Measurements from ENCODE around the gene MAPT. TPM values are rescaled to one million over a fixed set of nuclear protein-coding genes. Genes with fewer than 3 reads are reported as not detected.

MAPT gene
- total and polyA plus RNA-seq, 2 of the 4 experiments (the other 2 are of a cell fraction), result 0.18 to 0.19 TPM

DNA sequence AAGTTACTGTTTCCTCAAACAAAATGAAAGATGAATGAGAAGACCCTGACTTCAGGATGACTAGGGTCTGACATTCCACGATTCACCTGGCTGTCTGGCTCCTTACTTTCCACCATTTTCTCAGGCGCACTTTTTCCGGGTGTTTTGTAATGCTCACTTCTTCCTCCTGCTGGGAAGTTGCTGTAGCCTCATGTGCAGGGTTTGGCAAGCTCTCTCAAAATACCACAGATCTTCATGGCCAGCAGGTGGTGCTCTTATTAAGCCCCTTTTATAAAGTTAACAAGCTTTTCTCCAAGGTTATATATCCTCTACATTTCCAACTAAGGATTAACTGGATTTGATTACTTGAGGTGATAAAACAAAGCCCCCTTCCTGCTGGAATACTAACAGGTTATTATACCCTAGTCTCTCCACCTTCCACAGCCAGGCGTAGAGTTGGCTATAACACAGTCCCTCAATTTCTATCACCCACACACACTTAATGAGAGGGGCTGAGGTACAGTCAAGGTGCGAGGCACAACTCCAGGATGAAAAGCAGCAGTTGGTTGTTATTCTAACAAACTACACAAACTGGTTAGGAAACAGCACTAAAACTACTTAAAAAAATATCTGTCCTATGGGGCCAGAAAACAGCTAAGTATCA lies 150.1 kb downstream of the MAPT start:
- Histone ChIP-seq H3K79me1 (ENCODE audit: low read depth in 1 of 2, low read length in 2 of 2) (peaks cover 27 to 43% of the 10 kb centered on the region in 2 experiments; a peak in 3 of 4 replicates), H4K91ac (ENCODE audit: insufficient read depth, low read depth, low read length) (no peak overlapping the region), H3K4me1 (ENCODE audit: control insufficient read depth, insufficient read depth, low read length) (no peaks in the 10 kb centered on the region), H2BK20ac (ENCODE audit: low read depth, low read length) (no peak overlapping the region), H2BK15ac (ENCODE audit: low read depth, low read length) (no peak overlapping the region), H3K4me2 (ENCODE audit: low read depth, low read length) (no peak overlapping the region), H3K18ac (ENCODE audit: low read depth, low read length) (no peak overlapping the region), H2BK120ac (ENCODE audit: low read depth, low read length) (no peak overlapping the region), H3K27me3 (ENCODE audit: control insufficient read depth, insufficient read depth, low read length) (no peaks in the 10 kb centered on the region), H4K5ac (ENCODE audit: low read depth, low read length) (no peak overlapping the region), H3K14ac (replicated peaks; ENCODE audit: low read depth, low read length) (no peak overlapping the region), H3K9ac (ENCODE audit: low read depth, low read length) (no peak overlapping the region), H3K27ac (ENCODE audit: insufficient read depth, low read length) (no peak overlapping the region), H2AFZ (replicated peaks; ENCODE audit: low read length, poor library complexity) (no peak overlapping the region), H3K4me3 (ENCODE audit: insufficient read depth, low read depth, low read length) (no peak overlapping the region), H3K56ac (ENCODE audit: extremely low read depth, insufficient read depth, low read length) (no peak overlapping the region), H3K36me3 (ENCODE audit: control insufficient read depth, insufficient read depth, low read length) (peaks cover 38% of the 10 kb centered on the region), H3K23ac (ENCODE audit: low read depth, low read length) (no peak overlapping the region), H2AK5ac (ENCODE audit: low read depth, low read length) (no peak overlapping the region), H2BK5ac (ENCODE audit: low read depth, low read length, poor library complexity, severe bottlenecking) (no peak overlapping the region), H3K4ac (ENCODE audit: low read depth, low read length) (peak overlapping the region; percentile 43; the same call in 1 of the 2 replicates), H3K9me1 (ENCODE audit: insufficient read depth, low read length) (no peaks in the 10 kb centered on the region), H3K9me3 (ENCODE audit: control insufficient read depth, insufficient read depth, low read length) (no peaks in the 10 kb centered on the region), H2AK9ac (replicated peaks; ENCODE audit: low read depth, low read length, poor library complexity) (peak overlapping the region; percentile 2), H4K20me1 (ENCODE audit: insufficient read depth, low read length) (peaks cover 27% of the 10 kb centered on the region), H4K8ac (ENCODE audit: low read depth in 2 of 2, low read length in 2 of 2) (no peak overlapping the region)
- no TSS peak for BruUV-seq (replicated peaks)
- ATAC-seq (ENCODE audit: low read depth) (peak; percentile 81), DNase-seq (peak; percentile 87)
- intact Hi-C loops (cut with micrococcal nuclease), result loop anchor here (1.0 to 10.0 kb wide), 3 partner anchors 50 to 168 kb away; no protein-coding TSS in a partner anchor
- ChIA-PET POLR2A (ENCODE audit: unreplicated experiment) (interaction anchor here (0.5 to 1.1 kb wide), 2 partner anchors 72 to 169 kb away, joined by 3 read pairs; no protein-coding TSS in a partner anchor), CTCF (interaction anchor here (1.0 to 2.0 kb wide), 8 partner anchors 9 to 168 kb away, joined by 3 to 8 read pairs (median 4); partner anchors contain the start of gene KANSL1)
- in situ Hi-C loops (cut with MboI; ENCODE audit: low sequenced_read_pairs), result no loop called here
- 43% methylated on average over 3 of the region's 5 CpGs; no CpG with 5 or more reads in 1 of the 2 experiments for WGBS, 2 experiments (ENCODE audit: extremely low coverage in 2 of 2, insufficient read length in 1 of 2)
- peak; percentile 75 for TF ChIP-seq RAD21 (IDR thresholded peaks at IDR 0.05; ENCODE audit: low read length)
- TF ChIP-seq MXI1 (IDR thresholded peaks at IDR 0.05; ENCODE audit: borderline replicate concordance, low read depth, low read length), result no peak
- TF ChIP-seq, protein P1, sequence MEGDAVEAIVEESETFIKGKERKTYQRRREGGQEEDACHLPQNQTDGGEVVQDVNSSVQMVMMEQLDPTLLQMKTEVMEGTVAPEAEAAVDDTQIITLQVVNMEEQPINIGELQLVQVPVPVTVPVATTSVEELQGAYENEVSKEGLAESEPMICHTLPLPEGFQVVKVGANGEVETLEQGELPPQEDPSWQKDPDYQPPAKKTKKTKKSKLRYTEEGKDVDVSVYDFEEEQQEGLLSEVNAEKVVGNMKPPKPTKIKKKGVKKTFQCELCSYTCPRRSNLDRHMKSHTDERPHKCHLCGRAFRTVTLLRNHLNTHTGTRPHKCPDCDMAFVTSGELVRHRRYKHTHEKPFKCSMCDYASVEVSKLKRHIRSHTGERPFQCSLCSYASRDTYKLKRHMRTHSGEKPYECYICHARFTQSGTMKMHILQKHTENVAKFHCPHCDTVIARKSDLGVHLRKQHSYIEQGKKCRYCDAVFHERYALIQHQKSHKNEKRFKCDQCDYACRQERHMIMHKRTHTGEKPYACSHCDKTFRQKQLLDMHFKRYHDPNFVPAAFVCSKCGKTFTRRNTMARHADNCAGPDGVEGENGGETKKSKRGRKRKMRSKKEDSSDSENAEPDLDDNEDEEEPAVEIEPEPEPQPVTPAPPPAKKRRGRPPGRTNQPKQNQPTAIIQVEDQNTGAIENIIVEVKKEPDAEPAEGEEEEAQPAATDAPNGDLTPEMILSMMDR (conservative IDR thresholded peaks at IDR 0.05; ENCODE audit: low read depth, low read length), result peak; percentile 90
- TF ChIP-seq MAZ (IDR thresholded peaks at IDR 0.05; ENCODE audit: borderline replicate concordance, low read depth, low read length), result no peak
- no peak for TF ChIP-seq NFE2L2 (IDR thresholded peaks at IDR 0.05; ENCODE audit: low read depth, low read length)
- TF ChIP-seq RFX5 (IDR thresholded peaks at IDR 0.05; ENCODE audit: low read depth, low read length), result no peak
- peak; percentile 85 for TF ChIP-seq SMC3 (IDR thresholded peaks at IDR 0.05; ENCODE audit: low read depth, low read length)
- TF ChIP-seq CEBPB (IDR thresholded peaks at IDR 0.05; ENCODE audit: low read depth, low read length), result peak; percentile 29; the same call in 1 of the 2 replicates
- no peak for TF ChIP-seq MAFK (IDR thresholded peaks at IDR 0.05; ENCODE audit: low read depth, low read length)
- dilution Hi-C loops (cut with HindIII; ENCODE audit: low sequenced_read_pairs, unreplicated experiment), result no loop called here

Data from IMR-90 (cell line).